ENCODE results near the gene TRAF2.

The TRAF2 gene

DNA sequence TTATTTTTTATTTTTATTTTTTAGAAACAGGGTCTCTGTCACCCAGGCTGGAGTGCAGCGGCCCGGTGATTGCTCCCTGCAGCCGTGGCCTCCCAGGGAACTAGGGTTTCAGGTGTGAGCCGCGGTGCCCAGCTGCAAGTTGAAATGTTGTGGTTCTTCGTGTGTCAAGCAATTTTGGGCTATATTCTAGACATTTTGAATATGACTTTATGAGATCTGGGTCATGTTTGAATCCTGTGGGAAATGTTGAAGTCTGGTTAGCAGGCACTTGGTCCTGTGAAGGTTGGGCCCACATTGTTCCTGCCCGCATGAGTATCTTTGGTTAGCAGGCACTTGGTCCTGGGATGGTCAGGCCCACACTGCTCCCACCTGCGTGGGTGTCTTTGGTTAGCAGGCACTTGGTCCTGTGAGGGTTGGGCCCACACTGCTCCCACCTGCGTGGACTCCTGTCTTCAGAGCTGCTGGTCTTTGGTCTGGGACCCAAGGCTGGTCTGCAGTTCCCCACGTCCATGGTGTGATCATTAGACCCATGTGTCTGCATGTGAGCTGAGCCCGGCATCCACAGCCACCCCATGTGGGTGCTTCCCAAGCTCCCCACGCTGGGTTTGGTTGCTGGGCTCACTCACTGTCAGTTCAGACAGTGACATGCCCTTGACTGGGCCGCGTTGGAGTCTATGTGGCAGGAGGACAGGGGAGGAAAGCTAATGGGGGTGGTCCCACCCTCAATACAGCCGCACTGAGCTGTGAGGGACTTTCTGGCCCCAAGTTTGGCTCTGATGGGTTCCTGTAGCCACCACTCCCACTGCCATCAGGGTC, 51.1 kb downstream of the TRAF2 start:
- no peak for DNase-seq (ENCODE audit: low read depth)

DNA sequence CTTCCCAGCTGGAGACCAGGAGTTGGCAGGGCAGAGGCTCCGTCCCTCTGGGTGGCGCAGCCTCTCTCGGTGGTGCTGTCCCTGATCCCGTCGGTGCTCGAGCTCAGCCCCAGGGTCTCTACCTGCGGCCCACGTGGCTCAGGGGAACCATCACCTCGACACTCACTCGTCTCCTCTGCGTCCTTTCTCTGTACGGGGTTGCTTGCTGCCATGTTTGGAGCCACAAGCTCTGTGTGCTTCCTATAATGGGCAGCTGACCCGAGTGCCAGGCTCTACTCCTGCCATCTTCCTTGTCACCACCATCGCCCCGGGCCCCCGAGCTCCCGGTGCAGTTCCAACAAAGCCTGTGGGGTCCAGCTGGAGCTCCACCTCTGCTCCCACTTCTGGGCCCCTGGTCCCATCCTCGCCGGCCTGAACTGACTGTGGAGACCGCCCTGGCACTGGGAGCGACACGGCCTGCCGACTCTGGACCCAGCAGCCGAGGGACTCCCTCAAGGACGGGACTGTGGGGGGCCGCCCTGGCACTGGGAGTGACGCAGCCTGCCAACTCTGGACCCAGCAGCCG, 53.2 kb downstream of the TRAF2 start:
- no peak for DNase-seq (ENCODE audit: low read depth)

DNA sequence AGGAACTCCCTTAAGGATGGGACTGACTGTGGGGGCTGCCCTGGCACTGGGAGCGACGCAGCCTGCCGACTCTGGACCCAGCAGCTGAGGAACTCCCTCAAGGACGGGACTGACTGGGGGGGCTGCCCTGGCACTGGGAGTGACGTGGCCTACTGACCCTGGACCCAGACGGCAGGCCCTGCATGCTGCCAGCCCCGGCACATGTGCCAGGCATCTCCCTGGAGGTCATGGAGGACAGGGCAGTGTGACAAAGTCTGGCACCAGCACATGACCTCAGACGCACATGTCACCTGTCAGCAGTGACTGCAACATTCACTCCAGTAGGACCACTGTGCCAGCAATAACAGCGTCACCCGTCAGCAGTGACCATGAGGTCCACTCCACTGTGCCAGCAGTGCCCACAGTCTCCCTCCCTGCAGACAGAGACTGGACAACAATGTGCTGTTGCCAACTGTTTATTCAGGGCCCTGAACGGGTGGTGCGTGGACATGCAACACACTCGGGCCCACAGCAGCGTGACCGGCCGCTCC, 53.7 kb downstream of the TRAF2 start:
- no peak for DNase-seq (ENCODE audit: low read depth)

DNA sequence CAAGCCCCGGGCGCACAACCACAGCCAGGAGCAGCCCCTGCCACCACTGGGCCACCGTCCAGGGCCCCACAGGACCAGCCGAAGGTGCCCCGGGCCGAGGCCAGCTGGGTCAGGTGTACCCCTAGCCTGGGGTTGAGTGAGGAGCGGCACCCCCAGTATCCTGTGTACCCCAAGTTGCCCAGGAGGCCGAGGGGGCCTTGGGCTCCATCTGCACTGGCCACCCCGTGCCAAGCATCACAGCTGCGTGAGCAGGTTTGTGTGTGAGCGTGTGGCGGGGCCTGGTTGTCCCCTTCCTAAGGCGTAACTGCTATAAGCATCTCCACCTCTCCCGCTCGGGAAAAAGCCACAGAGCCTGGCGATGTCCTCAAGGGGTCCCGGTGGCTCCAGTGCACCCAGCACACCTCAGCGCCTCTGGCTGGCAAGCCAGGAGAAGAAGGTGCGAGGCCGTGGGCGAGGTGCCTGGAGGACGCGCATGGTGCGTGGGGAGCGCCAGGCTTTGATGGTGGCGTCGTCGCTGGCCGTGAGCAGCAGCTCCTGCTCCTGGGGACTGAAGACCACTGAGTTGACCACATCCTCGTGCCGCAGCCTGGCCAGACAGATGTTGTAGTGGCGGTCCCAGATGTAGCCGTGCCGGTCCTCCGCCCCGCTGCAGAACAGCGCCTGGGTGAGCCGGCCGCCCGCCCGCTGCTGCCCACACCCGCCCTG, 54.4 kb downstream of the TRAF2 start:
- DNase-seq (ENCODE audit: low read depth) = no peak

DNA sequence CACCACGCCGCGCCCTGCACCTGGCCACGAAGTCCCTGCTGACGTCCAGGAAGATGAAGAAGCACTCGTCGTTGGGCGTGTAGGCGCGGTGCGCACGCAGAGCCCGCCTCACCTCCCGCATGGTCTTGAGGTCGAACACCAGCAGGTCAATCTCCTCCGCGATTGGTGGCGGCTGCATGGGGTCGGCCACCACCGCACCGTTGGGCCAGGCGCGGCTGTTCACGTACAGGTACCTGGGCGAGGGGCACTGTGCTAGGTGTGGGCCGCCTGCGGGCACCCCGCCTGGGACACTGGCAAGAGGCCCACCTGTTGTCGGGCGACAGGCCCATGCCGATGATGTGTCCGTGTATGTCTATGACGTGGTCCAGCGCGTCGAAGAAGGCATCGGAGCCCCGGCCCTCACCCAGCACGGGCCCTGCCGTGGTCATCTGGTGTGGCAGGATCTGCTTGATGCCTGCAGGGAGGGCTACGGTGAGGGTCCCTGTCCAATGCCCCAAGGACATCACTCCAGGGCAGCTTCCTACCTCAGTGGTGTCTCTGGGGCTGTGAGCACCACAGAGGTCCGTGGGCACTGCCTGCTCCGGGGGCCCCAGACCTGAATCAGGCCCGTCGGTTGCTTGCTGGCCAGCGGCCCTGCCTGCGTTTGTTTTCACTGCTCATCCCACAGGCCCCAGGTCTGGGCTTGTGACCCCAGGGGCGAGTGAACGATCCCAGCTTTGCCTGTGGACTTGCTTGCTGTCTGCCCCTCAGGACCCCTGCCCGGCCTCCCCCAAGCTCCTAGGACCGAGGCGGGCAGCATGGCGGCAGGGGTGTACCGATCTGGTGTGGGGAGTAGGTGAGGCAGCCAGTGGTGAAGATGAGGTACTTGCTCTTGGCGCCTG, 55.2 kb downstream of the TRAF2 start:
- no peak for DNase-seq (ENCODE audit: low read depth)

DNA sequence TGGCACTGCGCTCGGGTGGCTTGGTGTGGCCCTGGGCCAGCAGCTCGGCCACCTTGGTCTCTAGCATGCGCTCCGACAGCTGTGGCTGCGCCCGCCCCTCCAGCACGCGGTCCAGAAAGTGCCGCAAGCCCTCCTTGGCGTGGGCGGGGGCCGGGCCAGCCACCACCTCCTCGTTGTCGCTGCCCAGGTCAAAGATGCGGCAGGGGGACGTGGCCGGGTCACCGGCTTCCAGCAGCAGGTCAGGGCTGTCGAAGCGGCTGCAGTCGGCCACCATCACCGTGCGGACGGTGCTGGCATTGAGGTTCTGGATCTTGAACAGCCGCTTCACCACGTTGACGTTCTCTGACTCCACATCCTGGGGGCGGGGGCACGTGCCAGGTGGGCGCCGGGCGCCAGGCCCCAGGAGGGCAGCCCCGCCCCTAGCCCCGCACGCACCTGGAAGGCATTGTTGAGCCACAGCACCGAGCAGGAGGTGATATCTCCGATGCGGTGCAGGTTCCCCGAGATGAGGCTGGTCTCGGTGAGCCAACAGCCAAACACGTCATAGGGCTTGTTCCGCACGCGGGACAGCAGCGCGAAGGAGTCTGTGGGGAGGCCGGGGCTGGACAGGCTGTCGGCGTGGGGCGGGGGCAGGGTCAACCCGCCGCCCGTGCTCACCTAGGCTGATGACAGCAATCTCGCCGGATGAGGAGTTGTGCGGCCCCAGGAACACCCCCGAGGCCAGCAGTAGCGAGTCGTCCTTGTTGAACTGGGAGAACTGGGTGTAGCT, 56.0 kb downstream of the TRAF2 start:
- no peak for DNase-seq (ENCODE audit: low read depth)

DNA sequence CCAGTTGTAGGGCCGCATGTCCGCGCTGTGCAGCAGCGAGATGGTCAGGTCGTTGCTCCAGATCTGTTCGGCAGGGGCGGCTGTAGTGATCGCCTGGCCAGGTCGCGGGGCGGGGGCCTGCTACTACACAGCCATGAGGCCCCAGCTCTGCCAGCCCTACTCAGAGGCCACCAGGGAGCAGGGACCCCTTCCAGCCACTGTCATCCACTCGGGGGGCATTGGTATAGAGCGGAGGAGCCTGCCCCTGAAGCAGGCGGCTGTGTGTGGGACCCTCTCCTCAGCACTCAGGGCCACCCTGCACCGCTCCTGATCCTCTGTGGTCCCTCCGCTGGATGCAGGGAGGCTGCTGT, 56.5 kb downstream of the TRAF2 start:
- no peak for DNase-seq (ENCODE audit: low read depth)

DNA sequence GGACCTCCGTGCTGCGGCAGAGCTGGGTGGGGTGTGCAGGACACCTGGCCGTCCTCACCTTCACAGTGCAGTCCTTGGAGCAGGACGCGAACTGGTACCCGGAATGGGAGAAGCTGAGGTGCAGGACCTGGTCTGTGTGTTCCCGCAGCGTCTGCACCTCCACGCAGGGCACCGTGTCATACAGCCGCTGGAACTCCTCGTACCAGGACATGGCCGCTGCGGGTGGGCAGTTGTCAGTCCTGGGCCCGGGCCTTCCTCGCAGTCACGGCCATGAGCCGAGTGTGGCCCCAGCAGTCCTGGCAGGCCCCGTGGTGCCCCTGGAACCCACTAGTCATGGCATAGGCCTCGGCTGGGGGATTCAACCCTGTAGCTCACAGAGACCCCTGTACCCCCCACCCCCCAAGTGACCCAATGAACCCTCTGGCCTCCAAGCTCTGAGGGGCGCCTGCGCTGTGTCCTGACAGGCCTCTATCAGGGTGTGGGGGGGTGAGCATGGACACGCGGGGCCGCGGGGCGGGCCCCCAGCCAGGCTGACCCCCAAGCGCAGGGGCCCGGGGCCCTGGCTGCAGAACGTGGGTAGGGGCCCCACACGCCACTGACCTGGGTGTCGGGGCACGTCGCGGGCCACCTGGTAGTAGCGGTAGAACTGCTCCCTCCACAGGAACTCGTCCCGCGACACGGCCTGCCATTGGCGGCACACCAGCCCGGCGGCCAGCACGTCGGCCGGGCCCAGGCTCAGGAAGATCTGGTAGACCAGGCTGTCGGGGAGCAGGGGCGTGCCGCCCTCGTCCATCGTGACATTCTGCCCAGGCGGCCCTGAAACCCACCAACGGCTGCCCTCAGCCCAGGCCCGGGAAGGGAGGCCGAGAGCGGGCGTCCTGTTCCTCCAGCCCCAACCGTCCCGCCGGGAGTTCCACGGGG, 57.2 kb downstream of the TRAF2 start:
- DNase-seq (ENCODE audit: low read depth) = no peak

DNA sequence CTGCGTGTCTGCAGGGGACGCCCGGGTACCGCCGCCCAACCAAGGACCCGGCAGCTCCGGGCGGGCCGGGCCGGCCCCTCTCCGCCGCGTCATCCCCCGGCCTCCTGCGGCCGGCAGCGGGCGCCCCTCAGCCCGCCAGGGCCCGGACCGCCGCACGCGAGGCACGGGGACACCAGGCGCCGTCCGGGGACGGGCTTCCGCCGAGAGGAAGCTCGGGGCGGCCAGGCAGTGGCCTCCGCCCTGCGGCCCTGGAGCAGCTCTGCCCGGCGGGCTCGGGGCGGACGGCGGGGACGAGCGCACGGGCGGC, 57.8 kb downstream of the TRAF2 start:
- no peak for DNase-seq (ENCODE audit: low read depth)

DNA sequence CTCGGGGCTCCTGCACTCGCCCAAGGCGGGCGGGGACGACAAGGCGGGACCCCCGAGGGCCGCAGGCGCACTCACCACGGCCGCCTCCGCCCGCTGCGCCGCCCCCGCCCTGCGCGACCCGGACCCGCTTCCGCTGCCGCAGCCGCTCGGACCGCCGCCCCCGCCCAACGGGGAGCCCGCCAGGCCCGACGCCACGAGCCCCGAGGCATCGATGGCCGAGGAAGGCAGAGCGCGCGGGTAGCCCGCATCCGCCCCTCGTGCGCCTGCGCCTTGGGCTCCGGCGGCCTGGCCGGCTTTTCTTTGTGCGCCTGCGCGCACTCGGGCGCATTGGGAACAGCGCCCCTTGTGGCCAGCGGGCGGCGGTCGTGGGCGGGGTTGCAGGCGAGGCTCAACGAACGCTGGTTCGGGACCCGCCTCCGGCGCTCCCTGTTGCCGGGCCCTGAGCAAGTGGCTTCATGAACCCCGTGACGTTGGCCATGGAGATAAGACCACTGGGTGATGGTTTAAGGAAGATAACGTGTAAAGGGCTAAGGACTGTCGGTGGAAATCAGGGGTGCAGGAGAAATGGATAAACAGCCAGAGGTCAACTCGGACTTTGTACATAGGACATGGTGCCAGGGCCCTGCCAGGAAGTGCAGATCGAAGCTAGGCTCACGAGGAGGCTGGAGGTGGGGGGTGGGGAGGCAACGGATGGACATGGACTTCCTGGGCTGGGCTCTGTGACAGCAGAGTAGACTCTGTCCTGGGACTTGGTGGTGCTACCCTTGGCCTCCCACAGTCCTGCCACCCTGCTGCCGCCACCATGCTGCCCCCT, 58.4 kb downstream of the TRAF2 start, which contains the start of the genes C8G and FBXW5:
Gene C8G, plus strand, starts transcription at position 725 of the 814 bp plus-strand sequence. Its CDS starts 78 bp downstream, at position 803.
Gene FBXW5, minus strand, starts transcription at position 220 of the 814 bp plus-strand sequence. CDS start 655 bp downstream, outside the sequence.
- peak; percentile 89 for DNase-seq (ENCODE audit: low read depth)

DNA sequence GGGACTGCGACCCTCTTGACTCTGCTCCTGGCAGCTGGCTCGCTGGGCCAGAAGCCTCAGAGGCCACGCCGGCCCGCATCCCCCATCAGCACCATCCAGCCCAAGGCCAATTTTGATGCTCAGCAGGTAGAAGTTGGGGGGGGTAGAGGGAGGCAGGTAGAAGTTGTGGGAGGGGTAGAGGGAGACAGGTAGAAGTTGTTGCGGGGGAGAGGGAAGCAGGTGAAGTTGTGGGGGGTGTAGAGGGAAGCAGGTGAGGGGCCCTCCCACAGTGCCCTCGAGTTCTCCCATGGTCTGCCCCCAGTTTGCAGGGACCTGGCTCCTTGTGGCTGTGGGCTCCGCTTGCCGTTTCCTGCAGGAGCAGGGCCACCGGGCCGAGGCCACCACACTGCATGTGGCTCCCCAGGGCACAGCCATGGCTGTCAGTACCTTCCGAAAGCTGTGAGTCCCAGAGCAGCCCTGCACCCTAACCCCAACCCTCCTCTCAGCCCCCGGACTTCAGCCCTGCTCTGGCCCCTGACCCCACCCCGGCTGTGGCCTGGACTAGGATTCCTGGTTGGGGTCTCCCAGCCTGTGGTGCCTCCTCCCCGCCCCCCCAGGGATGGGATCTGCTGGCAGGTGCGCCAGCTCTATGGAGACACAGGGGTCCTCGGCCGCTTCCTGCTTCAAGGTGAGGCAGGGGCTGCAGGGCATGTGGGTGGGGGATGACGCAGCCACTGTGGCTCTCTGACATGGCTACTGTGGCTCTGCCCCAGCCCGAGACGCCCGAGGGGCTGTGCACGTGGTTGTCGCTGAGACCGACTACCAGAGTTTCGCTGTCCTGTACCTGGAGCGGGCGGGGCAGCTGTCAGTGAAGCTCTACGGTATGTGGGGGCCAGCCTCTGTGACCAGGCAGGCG, 59.3 kb downstream of the TRAF2 start:
- no peak for DNase-seq (ENCODE audit: low read depth)

DNA sequence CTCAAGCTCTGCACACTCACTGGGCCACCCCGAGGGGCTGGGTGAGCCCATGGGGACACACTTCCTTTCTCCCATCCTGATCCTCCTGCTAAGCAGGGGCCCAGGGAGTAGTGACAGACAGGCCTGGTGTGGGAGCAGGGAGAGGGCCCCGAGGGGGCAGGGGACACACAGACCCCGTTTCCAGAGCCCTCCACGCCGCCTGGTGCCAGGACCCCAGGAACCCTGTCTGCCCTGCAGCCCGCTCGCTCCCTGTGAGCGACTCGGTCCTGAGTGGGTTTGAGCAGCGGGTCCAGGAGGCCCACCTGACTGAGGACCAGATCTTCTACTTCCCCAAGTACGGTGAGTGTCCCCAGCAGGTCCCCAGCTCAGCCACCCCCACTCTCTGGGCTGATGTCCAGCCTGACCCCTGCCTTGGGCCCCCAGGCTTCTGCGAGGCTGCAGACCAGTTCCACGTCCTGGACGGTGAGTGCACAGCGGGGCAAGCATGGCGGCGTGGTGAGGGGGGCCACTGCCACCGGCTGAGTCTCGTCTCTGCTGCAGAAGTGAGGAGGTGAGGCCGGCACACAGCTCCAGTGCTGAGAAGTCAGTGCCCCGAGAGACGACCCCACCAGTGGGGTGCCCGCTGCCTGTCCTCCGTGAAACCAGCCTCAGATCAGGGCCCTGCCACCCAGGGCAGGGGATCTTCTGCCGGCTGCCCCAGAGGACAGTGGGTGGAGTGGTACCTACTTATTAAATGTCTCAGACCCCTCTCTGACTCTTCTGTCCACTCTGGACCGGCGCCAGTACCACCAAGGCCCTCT, 60.1 kb downstream of the TRAF2 start:
- no peak for DNase-seq (ENCODE audit: low read depth)

DNA sequence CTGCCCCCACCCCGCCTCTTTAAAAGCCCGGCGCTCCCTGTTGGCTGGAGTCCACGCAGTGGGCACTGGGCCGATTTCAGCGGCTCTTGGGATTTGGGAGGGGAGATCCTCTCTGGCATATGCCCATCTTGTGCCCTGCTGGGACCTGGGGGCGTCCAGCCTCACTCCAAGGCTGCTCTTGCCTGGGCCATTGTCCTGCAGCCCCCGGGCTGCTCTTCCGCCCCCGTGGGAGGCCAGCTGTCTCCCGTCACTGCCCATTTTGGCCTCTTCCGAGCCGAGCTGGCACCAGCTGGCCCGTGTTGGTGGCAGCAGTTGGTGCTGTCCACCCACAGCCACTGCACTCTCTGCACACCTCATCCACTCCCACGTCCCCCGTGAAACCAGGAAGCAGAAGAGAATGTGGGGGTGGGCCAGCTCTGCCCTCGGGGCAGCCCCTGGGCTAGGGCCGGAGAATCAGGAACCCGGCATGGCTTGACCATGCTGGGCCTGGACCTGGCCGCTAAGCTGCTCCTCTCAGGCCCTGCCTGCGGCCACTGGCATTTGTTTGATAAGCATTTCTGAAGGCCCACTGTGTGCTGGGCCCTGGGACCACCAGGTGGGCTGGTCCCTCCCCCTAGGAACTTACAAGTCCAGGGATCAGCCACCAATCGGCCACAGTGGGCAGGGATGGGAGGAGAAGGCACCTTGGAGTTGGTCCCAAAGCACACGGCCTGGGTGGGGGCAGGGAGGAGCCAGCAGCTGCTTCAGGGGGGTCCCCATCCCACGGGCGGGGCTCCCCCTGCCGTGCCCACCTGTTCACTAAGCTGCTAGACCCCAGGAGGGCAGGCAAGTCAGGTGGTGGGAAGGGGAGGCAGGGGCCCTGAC, 60.9 kb downstream of the TRAF2 start:
- no peak for DNase-seq (ENCODE audit: low read depth)

DNA sequence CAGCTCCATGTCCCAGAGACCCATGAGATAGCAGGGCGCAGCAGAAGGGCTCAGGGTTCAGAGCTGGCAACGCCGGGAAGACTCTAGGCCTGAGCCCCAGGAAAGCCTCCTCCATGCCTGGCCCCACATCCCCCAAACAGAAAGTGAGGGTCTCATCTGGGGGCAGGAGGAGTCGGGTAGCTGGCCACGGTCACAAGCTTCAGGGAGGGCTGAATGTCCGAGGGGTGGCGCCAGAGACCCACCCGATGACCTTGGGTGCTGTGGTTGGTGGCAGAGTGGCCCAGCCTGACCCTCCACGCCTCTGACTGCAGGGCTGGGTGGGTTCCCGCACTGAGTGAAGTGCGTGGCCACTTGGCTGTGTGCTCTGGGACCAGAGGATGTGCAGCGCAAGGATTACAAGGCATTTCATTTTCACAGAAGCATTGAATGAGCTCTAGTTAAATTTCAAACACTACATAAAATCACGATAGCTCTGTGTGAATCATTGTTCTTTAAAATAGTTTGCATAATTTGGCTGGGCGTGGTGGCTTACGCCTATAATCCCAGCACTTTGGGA, 61.7 kb downstream of the TRAF2 start:
- no peak for DNase-seq (ENCODE audit: low read depth)

DNA sequence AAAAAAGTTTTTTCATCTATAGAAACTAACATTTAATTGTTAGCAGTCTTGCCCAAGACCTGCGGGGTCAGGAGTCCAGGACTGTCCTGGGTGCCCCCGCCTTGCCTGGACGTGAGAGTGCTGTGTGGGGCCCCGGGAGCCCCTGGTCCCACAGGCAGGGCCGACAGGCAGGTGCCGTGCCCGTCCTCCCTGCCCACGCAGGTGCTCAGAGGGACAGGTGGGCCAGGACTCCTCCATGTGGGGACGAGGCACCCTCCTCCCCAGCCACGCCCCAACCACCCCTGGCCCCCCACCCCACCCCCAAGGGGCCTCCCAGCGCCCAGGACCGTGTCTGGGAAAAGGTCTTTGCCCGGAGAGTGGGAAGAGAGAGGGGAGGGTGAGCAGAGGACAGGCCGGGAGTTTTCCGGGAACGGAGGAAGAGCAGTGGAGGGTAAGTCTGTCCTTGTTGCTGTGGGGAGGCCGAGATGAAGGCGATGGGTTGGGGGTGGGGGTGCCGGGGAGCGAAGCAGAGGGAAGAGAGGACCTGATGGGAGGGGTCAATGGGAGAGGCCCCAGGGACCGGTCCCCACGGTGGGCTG, 63.0 kb downstream of the TRAF2 start:
- no peak for DNase-seq (ENCODE audit: low read depth)

All from T follicular helper cell (primary cell).